A673 (cell line): ENCODE results near the gene MPPED2. TPM values are rescaled to one million over a fixed set of nuclear protein-coding genes. Genes with fewer than 3 reads are reported as not detected.

Source experiments
- BruUV-seq: library from RNA; stranded (reverse); fragments of 400-500 nt; replicated peaks from 2 replicates; lab custom pipeline; 2021; lab: Mats Ljungman, UMichigan
- CTCF ChIA-PET: fragments of 300-600 bp; sonication (Branson Sonifier 250); formaldehyde crosslinking; loops from one replicate; lab custom pipeline; 2022; ENCODE audit warnings: antibody characterized with exemption; lab: Charles Lee
- POLR2A ChIA-PET: fragments of 300-600 bp; sonication (Branson Sonifier 250); formaldehyde crosslinking; loops from one replicate; lab custom pipeline; 2022; ENCODE audit warnings: antibody characterized with exemption; ENCODE audit not compliant: low non-redundant PET; lab: Charles Lee
- DNase-seq: peaks from one replicate; pipeline ENCODE4 v3.0.0-alpha.2; 2015; ENCODE audit warnings: low spot score
- H3K27ac ChIP-seq: fragments of 200-600 bp; sonication (generic); 2 replicates; pipeline ENCODE4 v1.5.1; 2016; ENCODE audit warnings: mixed run types, low read depth, mild to moderate bottlenecking, mixed read lengths, antibody characterized with exemption, low read length; ENCODE audit not compliant: poor library complexity, severe bottlenecking
- H3K27me3 ChIP-seq: fragments of 200-600 bp; sonication (generic); replicated peaks from 2 replicates; pipeline ENCODE4 v1.6.1; 2017; ENCODE audit warnings: mixed run types, low read depth, mild to moderate bottlenecking, mixed read lengths, antibody characterized with exemption, low read length; ENCODE audit not compliant: insufficient read depth, poor library complexity
- H3K36me3 ChIP-seq: fragments of 200-600 bp; sonication (generic); 2 replicates; pipeline ENCODE4 v1.6.1; 2016; ENCODE audit warnings: mixed run types, mild to moderate bottlenecking, mixed read lengths, antibody characterized with exemption, low read length; ENCODE audit not compliant: insufficient read depth, poor library complexity, severe bottlenecking
- H3K4me1 ChIP-seq: fragments of 200-600 bp; sonication (generic); 2 replicates; pipeline ENCODE4 v1.6.1; 2017; ENCODE audit warnings: mixed run types, mild to moderate bottlenecking, mixed read lengths, antibody characterized with exemption, low read length; ENCODE audit not compliant: insufficient read depth, poor library complexity, severe bottlenecking
- H3K4me3 ChIP-seq: fragments of 200-600 bp; sonication (generic); 2 replicates; pipeline ENCODE4 v1.5.1; 2016; ENCODE audit warnings: low read depth, mixed run types, mild to moderate bottlenecking, mixed read lengths, low read length; ENCODE audit not compliant: poor library complexity, severe bottlenecking
- H3K9me3 ChIP-seq: fragments of 200-600 bp; sonication (generic); 2 replicates; pipeline ENCODE4 v1.6.1; 2016; ENCODE audit warnings: mixed run types, low read depth, mild to moderate bottlenecking, mixed read lengths, antibody characterized with exemption, low read length; ENCODE audit not compliant: poor library complexity, severe bottlenecking
- CTCF ChIP-seq: fragments of 300-800, 200-600 bp; sonication (generic); conservative IDR thresholded peaks from 2 replicates; pipeline ENCODE4 v1.5.1; 2017; ENCODE audit warnings: low read depth, mild to moderate bottlenecking, antibody characterized with exemption, low read length, moderate library complexity, mixed read lengths
- EZH2 ChIP-seq: fragments of 200-600 bp; sonication (generic); IDR thresholded peaks from 2 replicates; pipeline ENCODE4 v1.6.1; 2017; ENCODE audit warnings: borderline replicate concordance, low read depth, mild to moderate bottlenecking, mixed read lengths, antibody characterized with exemption, low read length; ENCODE audit not compliant: poor library complexity, severe bottlenecking
- intact Hi-C: fragments of 100-400 bp; cut with micrococcal nuclease; formaldehyde crosslinking; loops from one replicate; pipeline ENCODE4 v1.10.0; 2022; ENCODE audit not compliant: unreplicated experiment
- total RNA-seq: library from RNA; stranded (reverse); gene quantifications from 2 replicates; pipeline ENCODE4 v1.2.3, GENCODE V29; 2021

The MPPED2 gene
- total RNA-seq, 1 experiment from 2014 or later = 2.0 TPM

- H3K27me3 ChIP-seq = no peaks in the 10 kb centered on the region
- H3K9me3 ChIP-seq = no peaks in the 10 kb centered on the region
- no peak overlapping the region for H3K4me3 ChIP-seq
- ChIA-PET POLR2A (interaction anchor here (0.6 to 0.7 kb wide), 3 partner anchors 123 to 457 kb away, joined by 3 to 7 read pairs (median 7); no protein-coding TSS in a partner anchor), CTCF (interaction anchor here (0.6 kb wide), 1 partner anchor 35 kb away, joined by 5 read pairs; no protein-coding TSS in a partner anchor)
- no TSS peak for BruUV-seq
- no peaks in the 10 kb centered on the region for H3K36me3 ChIP-seq
- intact Hi-C loops = no loop called here
- TF ChIP-seq CTCF = no peak
- TF ChIP-seq EZH2 = no peak
- DNase-seq = no peak
- no peak overlapping the region for H3K27ac ChIP-seq
- no peaks in the 10 kb centered on the region for H3K4me1 ChIP-seq
Measured at GRCh38 chr11:30489076-30489475, 97.1 kb downstream of the MPPED2 start.

GRCh38 chr11:30488304-30488998 lies 97.7 kb downstream of the MPPED2 start:
- Histone ChIP-seq H3K27ac (no peak overlapping the region), H3K36me3 (no peaks in the 10 kb centered on the region), H3K4me3 (no peak overlapping the region), H3K9me3 (no peaks in the 10 kb centered on the region), H3K4me1 (no peaks in the 10 kb centered on the region), H3K27me3 (no peaks in the 10 kb centered on the region)
- intact Hi-C loops = no loop called here
- TF ChIP-seq CTCF = no peak
- TF ChIP-seq EZH2 = no peak
- no TSS peak for BruUV-seq
- ChIA-PET CTCF (interaction anchor here (0.6 kb wide), 1 partner anchor 35 kb away, joined by 5 read pairs; no protein-coding TSS in a partner anchor), POLR2A (interaction anchor here (0.6 to 0.7 kb wide), 3 partner anchors 123 to 457 kb away, joined by 3 to 7 read pairs (median 7); no protein-coding TSS in a partner anchor)
- peak; percentile 35 for DNase-seq

- Histone ChIP-seq H3K4me1 (no peaks in the 10 kb centered on the region), H3K27ac (no peak overlapping the region), H3K9me3 (no peaks in the 10 kb centered on the region), H3K27me3 (peaks cover 5% of the 10 kb centered on the region), H3K4me3 (no peak overlapping the region), H3K36me3 (no peaks in the 10 kb centered on the region)
- intact Hi-C loops = no loop called here
- no peak for TF ChIP-seq CTCF
- TF ChIP-seq EZH2 = no peak
- BruUV-seq = no TSS peak
- CTCF ChIA-PET = no interaction called here
- POLR2A ChIA-PET = no interaction called here
- DNase-seq = peak; percentile 31
Measured at GRCh38 chr11:30487200-30487898, 98.8 kb downstream of the MPPED2 start.
